GM21515 (cell line): ENCODE data around the gene MTG2.

Experiments
- ATAC-seq: cut with Tn5 transposase; IDR thresholded peaks from one replicate; pipeline ENCODE4 v1.9.1; 2021; ENCODE audit not compliant: unreplicated experiment

The MTG2 gene

GRCh38 chr20:62229667-62230066 is 46.8 kb downstream of the MTG2 start:
- no peak for ATAC-seq

GRCh38 chr20:62230276-62230675 is 47.4 kb downstream of the MTG2 start:
- ATAC-seq = no peak

DNA sequence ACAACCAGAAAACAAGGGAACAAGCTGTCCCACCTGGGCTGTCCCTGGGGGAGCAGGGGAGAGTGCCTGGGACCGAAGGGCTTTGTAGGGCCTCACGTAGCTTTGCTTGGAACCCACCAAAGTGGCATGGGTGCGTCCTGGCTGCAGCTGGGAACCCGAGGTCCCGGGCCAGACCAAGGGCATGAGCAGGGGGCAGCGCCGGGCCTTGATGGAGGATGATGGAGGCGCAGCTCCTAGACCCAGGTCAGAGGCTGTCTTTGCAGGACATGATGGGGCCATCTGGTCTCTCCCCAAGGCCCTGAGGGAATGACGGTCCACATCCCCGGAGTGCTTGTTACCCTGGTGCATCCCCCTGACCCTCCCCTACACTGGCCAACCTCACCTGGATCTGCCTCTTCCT is 47.9 kb downstream of the MTG2 start:
- ATAC-seq = no peak

- ATAC-seq = no peak
Observed at GRCh38 chr20:62231292-62231691, 48.5 kb downstream of the MTG2 start.

DNA sequence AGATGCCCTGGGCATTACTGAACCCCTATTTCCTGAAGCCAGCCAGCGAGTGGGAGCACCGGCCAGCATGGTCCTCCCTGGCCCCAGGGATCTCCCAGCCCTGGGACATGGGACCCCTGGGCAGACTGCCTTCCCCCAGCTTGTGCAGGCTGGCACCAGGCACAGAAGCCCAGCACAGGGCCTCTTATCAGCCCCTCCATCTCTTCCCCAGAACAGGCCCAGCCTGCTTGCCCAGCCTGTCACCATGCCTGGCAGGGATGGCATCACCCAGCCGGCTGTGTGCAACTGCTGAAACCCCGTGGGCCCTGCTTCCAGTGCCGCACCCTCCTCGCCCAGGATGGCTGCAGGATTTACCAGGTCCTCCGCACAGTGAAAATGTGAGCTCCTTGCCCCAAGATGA is 49.4 kb downstream of the MTG2 start:
- no peak for ATAC-seq

DNA sequence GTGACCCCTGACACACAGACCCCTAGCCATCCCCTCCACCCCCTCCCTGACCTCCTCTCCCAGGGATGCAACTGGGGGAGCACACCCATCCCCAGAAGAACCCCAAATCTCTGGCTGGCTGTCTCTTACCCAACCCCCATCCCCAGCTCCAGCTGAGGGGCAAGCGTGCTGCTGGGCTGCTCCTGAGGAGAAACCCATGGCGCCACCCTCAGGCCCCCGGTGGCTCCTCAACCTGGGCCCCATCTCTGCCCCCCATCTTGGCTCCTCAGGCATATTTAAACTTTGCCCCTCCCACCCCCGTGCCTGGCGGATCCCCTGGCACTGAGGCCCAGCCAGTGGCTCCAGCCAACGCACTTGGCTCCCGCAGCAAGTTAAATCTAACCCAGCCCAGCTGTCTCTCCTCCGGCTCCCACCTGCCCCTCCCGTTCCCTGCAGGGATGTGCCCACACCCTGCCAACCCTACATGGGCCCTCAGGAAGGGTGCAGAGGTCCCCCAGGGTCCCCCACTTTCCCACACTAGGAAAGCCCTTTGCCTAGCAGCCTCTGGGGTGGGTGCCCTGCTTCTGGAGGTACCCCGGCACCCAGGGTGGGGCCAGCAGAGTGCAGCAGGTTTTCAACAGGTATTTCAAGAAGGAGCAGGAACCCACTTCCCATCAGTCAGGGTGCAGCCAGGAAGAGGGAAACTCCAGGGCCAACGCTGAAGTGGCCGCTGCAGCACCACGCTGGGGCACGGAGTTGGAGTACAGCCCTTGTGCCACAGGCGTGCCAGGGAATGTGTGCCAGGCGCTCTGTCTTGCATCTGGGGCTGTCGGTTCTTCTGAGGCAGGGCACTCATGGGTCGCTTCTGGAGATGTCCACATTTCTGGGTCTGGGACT is 50.2 kb downstream of the MTG2 start:
- no peak for ATAC-seq

GRCh38 chr20:62233684-62234083 is 50.9 kb downstream of the MTG2 start:
- no peak for ATAC-seq

DNA sequence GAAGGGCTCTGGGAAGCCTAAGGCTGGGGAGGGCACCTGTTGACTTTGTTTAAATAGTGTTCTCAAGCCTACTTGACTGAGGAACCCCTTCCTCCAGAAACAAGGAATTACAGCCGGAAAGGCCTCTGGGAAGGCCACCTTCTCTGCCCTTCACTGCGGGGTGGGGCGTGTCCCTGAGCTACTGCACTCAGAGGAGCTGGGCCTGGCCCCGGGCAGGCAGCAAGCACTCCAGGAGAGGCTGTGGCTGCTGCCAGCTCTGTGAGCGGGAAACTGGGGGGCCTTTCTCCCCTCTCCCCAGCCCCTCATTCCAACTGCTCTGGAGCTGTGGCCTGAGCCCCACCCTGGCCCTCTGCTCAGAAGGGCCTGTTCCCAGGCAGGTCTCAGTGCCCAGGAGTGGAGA is 51.5 kb downstream of the MTG2 start:
- no peak for ATAC-seq

GRCh38 chr20:62235001-62235776 is 52.4 kb downstream of the MTG2 start:
- no peak for ATAC-seq

DNA sequence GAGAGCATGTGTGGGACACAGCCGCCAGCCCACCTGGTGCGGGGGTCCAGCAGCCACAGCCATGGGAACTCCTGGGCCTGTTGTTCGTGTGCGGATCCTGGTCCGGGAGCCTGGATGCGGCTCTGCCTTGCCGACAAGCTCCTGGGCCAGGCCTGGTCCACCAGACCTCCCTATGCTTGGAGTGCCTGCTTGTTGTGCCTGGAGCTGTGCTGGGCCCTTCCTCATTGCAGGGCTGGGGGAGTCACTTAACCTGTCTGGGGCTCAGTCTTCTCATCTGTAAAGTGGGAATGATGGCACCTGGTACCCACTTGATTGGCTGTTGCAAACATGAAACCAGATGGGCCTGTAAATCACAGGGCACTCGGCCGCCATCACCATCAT is 52.9 kb downstream of the MTG2 start:
- no peak for ATAC-seq

DNA sequence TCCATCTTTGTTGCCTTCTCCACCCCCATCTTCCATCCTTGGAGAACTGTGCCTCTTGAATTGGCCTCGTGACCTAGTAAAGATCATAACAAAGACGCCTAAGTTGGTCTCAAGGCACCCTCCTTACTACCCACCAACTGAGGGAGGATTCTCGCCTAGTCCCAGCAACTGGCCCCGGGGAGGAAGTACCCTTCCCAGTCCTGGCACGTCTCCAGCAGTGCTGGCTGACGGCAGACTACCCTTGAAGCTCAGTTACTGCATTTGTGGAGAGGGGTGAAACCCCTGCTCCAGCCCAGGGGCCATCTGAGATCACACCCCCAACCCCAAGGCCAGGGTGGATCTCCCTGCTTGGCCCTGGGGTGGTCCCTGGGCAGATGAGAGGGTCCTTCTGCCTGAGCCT is 53.4 kb downstream of the MTG2 start:
- ATAC-seq = no peak

DNA sequence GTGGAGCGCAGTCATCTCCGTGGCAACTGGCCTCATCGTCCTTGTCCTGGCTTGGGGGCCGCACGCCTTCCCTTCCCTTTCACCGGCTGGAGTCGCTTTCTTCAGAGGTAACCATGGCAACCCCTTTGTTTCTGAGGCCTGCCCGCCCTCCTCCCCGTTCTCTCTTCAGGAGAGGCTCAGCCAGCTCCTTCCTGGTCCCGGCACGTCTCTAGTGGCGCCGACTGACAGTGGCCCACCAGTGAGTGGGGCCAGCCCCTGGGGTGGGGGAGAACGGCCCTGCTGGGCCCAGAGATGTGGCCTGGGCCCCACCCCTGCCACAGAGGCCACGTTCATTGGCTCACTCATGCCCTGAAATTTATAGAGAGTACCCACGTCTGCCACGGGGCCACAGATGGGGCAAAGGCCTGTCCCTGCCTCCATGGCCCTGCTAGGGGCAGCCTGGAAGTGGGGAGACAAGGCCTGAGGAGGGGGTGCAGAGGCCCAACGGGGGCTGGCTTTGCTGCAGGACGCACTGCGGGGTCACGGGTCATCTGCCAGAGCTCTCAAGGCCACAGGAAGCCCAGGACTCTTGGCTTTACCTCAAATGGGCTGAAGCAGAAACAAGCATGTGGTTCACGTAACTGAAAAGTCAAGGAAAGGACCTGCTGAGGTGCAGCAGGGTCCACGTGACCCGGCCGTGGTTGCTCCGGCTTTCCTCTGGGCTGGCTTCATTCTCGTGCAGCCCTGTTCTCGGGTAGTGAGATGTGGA is 54.1 kb downstream of the MTG2 start:
- no peak for ATAC-seq

DNA sequence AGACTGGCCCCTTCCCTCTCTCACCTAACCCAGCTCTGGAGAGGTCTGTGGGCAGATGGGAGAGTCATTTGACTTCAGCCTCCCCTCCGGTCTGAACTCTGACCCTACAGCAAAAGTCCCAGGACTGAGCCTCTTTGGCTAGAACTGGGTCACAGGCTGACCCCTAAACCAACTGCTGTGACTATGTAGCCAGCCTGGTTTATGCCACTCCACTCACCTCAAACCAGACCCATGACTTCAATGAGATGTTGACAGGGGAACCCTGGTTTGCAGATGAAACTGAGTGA is 54.6 kb downstream of the MTG2 start:
- no peak for ATAC-seq

GRCh38 chr20:62237801-62238568 is 55.2 kb downstream of the MTG2 start, which contains the start of gene OSBPL2:
OSBPL2 (plus strand) TSS chr20:62238521; CDS start chr20:62256185, 17,664 bp downstream.
- ATAC-seq = peak; percentile 96

- ATAC-seq = peak; percentile 6
Observed at GRCh38 chr20:62238569-62239277, 55.9 kb downstream of the MTG2 start.

GRCh38 chr20:62239278-62239879 is 56.6 kb downstream of the MTG2 start:
- ATAC-seq = no peak

DNA sequence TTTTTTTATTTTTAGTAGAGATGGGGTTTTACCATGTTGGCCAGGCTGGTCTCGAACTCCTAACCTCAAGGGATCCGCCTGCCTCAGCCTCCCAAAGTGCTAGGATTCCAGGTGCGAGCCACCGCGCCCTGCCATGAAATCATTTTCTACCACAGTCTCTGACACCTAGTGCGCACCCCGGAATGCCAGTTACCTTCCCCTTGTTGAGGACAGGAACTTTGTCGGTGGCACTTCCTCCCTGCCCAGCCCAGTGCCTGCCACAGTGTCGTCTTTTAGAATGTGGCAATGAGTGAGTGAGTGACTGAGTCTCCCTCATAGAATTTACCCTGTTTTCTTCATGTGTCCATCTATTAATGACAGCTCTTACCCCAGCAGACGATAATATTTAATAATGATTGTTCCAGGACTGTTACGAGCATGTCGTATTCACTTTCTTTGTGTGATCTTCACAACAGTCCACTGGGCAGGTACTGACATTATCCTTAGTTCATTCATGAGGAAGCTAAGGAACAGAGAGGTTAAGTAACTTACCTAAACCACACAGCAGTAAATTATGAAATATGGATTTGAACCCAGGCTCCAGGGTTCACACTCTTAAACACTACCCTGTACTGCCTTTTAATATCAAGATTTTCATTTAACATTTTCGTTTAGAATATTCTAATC is 57.3 kb downstream of the MTG2 start:
- ATAC-seq = no peak

DNA sequence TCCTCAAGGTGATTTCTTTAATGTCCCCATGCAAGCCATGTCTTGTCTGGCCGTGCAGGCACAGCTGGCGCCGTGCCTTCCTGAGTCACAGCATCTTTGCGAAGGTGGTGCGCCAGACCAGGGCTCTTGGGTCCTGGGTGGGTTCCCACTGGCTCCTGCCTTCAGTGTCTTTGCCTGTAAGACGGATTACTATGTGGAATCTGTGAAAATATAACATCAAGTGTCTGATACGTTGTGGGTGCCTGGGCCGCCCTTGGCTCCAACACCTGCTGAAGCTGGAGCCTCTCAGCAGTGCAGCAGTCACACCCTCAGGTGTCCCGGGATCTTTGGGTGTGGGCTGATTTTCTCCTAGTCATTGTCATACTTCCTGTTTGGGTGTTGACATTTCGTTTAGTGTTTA is 58.7 kb downstream of the MTG2 start:
- ATAC-seq = no peak

DNA sequence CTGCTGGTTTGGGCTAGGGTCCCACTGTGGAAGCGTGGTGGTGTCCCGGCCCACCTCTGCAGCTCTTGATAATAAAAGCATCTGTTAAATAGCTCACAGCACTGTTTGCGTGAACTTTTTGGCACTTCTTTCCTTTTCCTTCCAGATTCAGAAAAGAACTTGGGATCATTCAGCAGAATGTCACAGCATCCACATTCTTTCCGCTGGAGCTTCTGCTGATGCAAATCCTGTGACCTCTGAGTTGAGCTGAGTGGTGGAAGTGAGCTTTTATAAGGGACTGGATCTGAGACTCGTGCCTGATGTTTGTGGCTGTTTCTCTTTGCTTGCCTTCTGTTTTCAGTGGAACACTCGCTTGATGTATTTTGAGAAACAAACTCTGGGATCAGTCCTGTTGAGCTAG is 59.3 kb downstream of the MTG2 start:
- no peak for ATAC-seq
